HepG2 (cell line): Measurements from ENCODE around the gene CYP27B1. TPM values are rescaled to one million over a fixed set of nuclear protein-coding genes. Genes with fewer than 3 reads are reported as not detected.

Experiments used
- HMG20A ChIP-seq: IDR thresholded peaks from 2 replicates; pipeline ENCODE4 v1.6.1; 2016; ENCODE audit warnings: borderline replicate concordance
- MXD3 ChIP-seq: IDR thresholded peaks from 2 replicates; pipeline ENCODE4 v1.6.1; 2016; ENCODE audit warnings: mild to moderate bottlenecking, missing biosample characterization, missing genetic modification reagents
- MXD4 ChIP-seq: IDR thresholded peaks from 2 replicates; pipeline ENCODE4 v1.6.1; 2016; ENCODE audit warnings: mild to moderate bottlenecking, missing biosample characterization, missing genetic modification reagents
- NONO ChIP-seq, 2 experiments: fragments of 450-650 bp in 1 of 2; sonication (generic) in 1 of 2; formaldehyde crosslinking in 1 of 2; IDR thresholded peaks in 1 of 2; conservative IDR thresholded peaks in 1 of 2; 2 replicates each; pipeline versions ENCODE4 v1.6.1 to v1.8.0; 2017 to 2022; ENCODE audit warnings: mild to moderate bottlenecking in 1 of 2, missing genetic modification reagents in 1 of 2, moderate library complexity in 1 of 2
- SIX4 ChIP-seq: sonication (generic); formaldehyde crosslinking; IDR thresholded peaks from 2 replicates; pipeline ENCODE4 v1.4.0; 2020; ENCODE audit warnings: missing genetic modification reagents
- SMARCC2 ChIP-seq: fragments of 450-650 bp; IDR thresholded peaks from 2 replicates; pipeline ENCODE4 v1.6.1; 2017; ENCODE audit warnings: antibody characterized with exemption, mild to moderate bottlenecking
- SOX6 ChIP-seq, 2 experiments: fragments of 450-650 bp in 1 of 2; sonication (generic) in 1 of 2; formaldehyde crosslinking in 1 of 2; IDR thresholded peaks; 2 replicates each; pipeline versions ENCODE4 v1.4.0 to v1.6.1; 2017 to 2020; ENCODE audit warnings: antibody characterized with exemption in 1 of 2, mild to moderate bottlenecking in 1 of 2, missing genetic modification reagents in 1 of 2
- SP2 ChIP-seq: sonication (generic); formaldehyde crosslinking; IDR thresholded peaks from 2 replicates; pipeline ENCODE4 v1.5.1; 2020; ENCODE audit warnings: mild to moderate bottlenecking, missing genetic modification reagents
- ZNF329 ChIP-seq: sonication (generic); formaldehyde crosslinking; IDR thresholded peaks from 2 replicates; pipeline ENCODE4 v1.9.0; 2021; ENCODE audit warnings: low read depth, mild to moderate bottlenecking, missing genetic modification reagents
- ZNF550 ChIP-seq: sonication (generic); formaldehyde crosslinking; IDR thresholded peaks from 2 replicates; pipeline ENCODE4 v1.4.0; 2020; ENCODE audit warnings: mild to moderate bottlenecking, missing genetic modification reagents, borderline replicate concordance
- ZNF605 ChIP-seq: sonication (generic); formaldehyde crosslinking; IDR thresholded peaks from 2 replicates; pipeline ENCODE4 v1.8.0; 2022; ENCODE audit warnings: mild to moderate bottlenecking, missing genetic modification reagents
- ZNF652 ChIP-seq: IDR thresholded peaks from 2 replicates; pipeline ENCODE4 v1.6.1; 2016; ENCODE audit warnings: low read depth, borderline replicate concordance
- ZNF746 ChIP-seq: sonication (generic); formaldehyde crosslinking; IDR thresholded peaks from 2 replicates; pipeline ENCODE4 v1.8.0; 2022; ENCODE audit warnings: mild to moderate bottlenecking, missing genetic modification reagents
- ZNF770 ChIP-seq: sonication (generic); formaldehyde crosslinking; IDR thresholded peaks from 2 replicates; pipeline ENCODE4 v1.5.0; 2020; ENCODE audit warnings: mild to moderate bottlenecking, missing genetic modification reagents
- ZNF776 ChIP-seq: sonication (generic); formaldehyde crosslinking; IDR thresholded peaks from 2 replicates; pipeline ENCODE4 v1.4.0; 2020; ENCODE audit warnings: mild to moderate bottlenecking, missing genetic modification reagents
- ZNF782 ChIP-seq: sonication (generic); formaldehyde crosslinking; IDR thresholded peaks from 2 replicates; pipeline ENCODE4 v1.4.0; 2020; ENCODE audit warnings: missing genetic modification reagents, mild to moderate bottlenecking, borderline replicate concordance
- polyA plus RNA-seq, 8 experiments: library from polyadenylated mRNA; depleted of rRNA in 3 of 8; stranded (reverse) in 7 of 8; unstranded in 1 of 8; fragments of >200 nt; fragmentation: Illumina TruSeq in 4 of 8; extraction: Trizol in 4 of 8; gene quantifications; 2 replicates each; pipeline versions ENCODE4 v1.2.1 to v1.2.3, GENCODE V29; 2011 to 2016; ENCODE audit warnings: low read depth in 4 of 8, missing spikeins in 1 of 8, mixed read lengths in 1 of 8; ENCODE audit not compliant: insufficient read depth in 1 of 8
- total RNA-seq, 5 experiments: library from RNA; depleted of rRNA; stranded (reverse); fragments of >200 nt; fragmentation: Illumina TruSeq; extraction: Trizol; gene quantifications; 2 replicates each; pipeline ENCODE4 v1.2.3, GENCODE V29; 2016; ENCODE audit warnings: low read depth in 1 of 5
- TF ChIP-seq, protein P1 (sequence below): sonication (generic); formaldehyde crosslinking; IDR thresholded peaks from 2 replicates; pipeline ENCODE4 v1.4.0; 2020; ENCODE audit warnings: missing genetic modification reagents
- TF ChIP-seq, protein P2 (sequence below): sonication (generic); formaldehyde crosslinking; IDR thresholded peaks from 2 replicates; pipeline ENCODE4 v1.8.0; 2022; ENCODE audit warnings: mild to moderate bottlenecking, missing genetic modification reagents, moderate library complexity
- TF ChIP-seq, protein P3 (sequence below): sonication (generic); formaldehyde crosslinking; IDR thresholded peaks from 2 replicates; pipeline ENCODE4 v1.4.0; 2020; ENCODE audit warnings: low read depth, mild to moderate bottlenecking, missing genetic modification reagents

CYP27B1 gene
- total and polyA plus RNA-seq, 2 of the 13 experiments (the other 11 are each of a cell fraction or from before 2014, with no cell fraction given), result 2.3 to 3.0 TPM

DNA sequence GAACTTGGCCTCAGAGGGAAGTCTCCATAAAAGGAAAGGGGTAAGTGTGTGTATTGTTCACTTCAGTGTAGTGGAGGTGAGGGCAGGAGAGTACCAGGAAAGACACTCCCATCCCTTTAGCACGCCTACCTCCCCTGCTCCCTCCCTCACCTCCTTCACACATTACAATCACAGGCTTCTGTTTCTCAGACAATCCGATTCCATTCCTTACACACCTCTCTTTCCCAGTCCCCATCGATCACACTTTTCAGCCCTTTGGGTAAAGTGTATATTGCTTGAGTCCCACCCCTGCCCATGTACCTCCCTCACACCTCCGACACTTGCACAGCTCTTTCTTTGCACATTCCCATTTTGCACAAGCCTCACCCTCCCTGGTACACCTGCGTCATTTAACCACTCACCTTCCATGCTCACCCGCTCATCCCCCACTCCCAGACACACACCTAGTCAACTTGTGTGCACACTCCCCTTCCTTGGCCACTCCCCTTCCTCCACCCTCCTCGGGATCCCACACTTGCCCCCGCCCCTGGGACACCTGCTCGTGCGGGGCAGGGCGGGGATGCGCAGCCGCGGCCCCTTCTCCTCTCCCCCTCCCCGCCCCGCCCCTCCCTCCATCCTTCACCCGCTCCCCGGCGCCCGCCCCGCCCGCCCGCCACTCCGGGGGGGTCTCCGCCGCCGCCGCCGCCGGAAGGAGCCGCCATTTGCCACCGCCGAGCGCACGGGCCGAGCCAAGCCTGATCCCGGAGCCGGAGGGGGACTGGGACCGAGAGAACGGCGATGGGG is 12.3 kb downstream of the CYP27B1 start, which contains the start of gene MARCHF9 (continued):
- TF ChIP-seq, protein P1, sequence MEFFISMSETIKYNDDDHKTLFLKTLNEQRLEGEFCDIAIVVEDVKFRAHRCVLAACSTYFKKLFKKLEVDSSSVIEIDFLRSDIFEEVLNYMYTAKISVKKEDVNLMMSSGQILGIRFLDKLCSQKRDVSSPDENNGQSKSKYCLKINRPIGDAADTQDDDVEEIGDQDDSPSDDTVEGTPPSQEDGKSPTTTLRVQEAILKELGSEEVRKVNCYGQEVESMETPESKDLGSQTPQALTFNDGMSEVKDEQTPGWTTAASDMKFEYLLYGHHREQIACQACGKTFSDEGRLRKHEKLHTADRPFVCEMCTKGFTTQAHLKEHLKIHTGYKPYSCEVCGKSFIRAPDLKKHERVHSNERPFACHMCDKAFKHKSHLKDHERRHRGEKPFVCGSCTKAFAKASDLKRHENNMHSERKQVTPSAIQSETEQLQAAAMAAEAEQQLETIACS (CRISPR knock-in tag), result no peak
- TF ChIP-seq ZNF776 (CRISPR knock-in tag) (0 out of 2 replicates have a peak, but pooled peaks have one; percentile 14), ZNF329 (CRISPR knock-in tag) (no peak), ZNF770 (CRISPR knock-in tag) (no peak), HMG20A (no peak), NONO (IDR thresholded peaks at IDR 0.05) (no peak), NONO (CRISPR knock-in tag; conservative IDR thresholded peaks at IDR 0.05) (peak; percentile 45), MXD4 (no peak), ZNF652 (CRISPR knock-in tag) (peak; percentile 54), ZNF782 (CRISPR knock-in tag) (no peak), ZNF605 (CRISPR knock-in tag) (no peak), SOX6 (IDR thresholded peaks at IDR 0.05) (no peak), SOX6 (CRISPR knock-in tag; IDR thresholded peaks at IDR 0.05) (no peak), SIX4 (CRISPR knock-in tag) (no peak), ZNF746 (CRISPR knock-in tag) (no peak), ZNF550 (CRISPR knock-in tag) (no peak), SP2 (CRISPR knock-in tag) (no peak), MXD3 (CRISPR knock-in tag) (no peak; the same call in 1 of the 2 replicates), SMARCC2 (no peak)
- TF ChIP-seq, protein P2, sequence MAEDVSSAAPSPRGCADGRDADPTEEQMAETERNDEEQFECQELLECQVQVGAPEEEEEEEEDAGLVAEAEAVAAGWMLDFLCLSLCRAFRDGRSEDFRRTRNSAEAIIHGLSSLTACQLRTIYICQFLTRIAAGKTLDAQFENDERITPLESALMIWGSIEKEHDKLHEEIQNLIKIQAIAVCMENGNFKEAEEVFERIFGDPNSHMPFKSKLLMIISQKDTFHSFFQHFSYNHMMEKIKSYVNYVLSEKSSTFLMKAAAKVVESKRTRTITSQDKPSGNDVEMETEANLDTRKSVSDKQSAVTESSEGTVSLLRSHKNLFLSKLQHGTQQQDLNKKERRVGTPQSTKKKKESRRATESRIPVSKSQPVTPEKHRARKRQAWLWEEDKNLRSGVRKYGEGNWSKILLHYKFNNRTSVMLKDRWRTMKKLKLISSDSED (CRISPR knock-in tag), result no peak
- TF ChIP-seq, protein P3, sequence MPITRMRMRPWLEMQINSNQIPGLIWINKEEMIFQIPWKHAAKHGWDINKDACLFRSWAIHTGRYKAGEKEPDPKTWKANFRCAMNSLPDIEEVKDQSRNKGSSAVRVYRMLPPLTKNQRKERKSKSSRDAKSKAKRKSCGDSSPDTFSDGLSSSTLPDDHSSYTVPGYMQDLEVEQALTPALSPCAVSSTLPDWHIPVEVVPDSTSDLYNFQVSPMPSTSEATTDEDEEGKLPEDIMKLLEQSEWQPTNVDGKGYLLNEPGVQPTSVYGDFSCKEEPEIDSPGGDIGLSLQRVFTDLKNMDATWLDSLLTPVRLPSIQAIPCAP (CRISPR knock-in tag), result no peak
